Measurements from ENCODE around the gene SESTD1.
A peak's percentile ranks its signal among the peaks of the same experiment; 100 is the strongest.

SESTD1 gene, protein sequence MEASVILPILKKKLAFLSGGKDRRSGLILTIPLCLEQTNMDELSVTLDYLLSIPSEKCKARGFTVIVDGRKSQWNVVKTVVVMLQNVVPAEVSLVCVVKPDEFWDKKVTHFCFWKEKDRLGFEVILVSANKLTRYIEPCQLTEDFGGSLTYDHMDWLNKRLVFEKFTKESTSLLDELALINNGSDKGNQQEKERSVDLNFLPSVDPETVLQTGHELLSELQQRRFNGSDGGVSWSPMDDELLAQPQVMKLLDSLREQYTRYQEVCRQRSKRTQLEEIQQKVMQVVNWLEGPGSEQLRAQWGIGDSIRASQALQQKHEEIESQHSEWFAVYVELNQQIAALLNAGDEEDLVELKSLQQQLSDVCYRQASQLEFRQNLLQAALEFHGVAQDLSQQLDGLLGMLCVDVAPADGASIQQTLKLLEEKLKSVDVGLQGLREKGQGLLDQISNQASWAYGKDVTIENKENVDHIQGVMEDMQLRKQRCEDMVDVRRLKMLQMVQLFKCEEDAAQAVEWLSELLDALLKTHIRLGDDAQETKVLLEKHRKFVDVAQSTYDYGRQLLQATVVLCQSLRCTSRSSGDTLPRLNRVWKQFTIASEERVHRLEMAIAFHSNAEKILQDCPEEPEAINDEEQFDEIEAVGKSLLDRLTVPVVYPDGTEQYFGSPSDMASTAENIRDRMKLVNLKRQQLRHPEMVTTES

DNA sequence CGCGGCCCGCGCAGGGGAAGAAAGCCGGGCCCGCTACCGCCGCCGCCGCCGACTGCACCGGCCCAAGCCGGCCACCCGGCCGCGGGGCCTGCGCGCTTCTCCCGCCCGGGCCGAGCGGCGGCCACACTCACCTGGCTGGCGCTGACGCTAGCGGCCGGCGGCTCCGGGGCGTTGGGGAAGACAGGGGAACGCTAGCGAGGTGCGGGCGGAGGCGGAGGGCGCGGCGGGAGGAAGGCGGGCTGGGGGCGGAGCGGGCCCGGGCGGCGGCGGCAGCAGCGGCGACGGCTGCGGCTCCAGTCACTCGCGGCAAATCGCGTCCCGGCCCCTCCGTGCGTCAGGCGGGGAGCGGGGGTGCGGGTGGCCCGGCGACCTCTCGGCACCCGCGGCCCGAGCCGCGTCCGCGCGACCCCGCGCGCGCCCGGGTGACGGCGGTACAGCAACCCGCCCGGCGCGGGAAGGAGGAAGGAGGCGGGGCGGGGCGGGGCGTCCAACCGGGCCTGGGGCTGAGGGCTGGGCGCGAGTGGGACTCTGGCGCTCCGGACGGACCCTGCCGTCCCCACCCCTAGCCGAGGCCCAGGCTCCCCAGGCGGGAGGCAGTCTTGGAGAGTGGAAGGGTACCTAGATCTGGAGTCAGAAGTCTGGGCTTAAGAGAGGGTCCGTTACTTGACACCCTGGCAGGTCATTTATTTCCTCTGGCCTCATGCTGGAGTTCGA is at the start of gene SESTD1:
SESTD1 (minus strand) TSS at position 465 of the 714 bp plus-strand sequence. CDS start 72,991 bp downstream, outside the sequence.
- peak; percentile 82 for DNase-seq

- DNase-seq = no peak
These were observed 48.4 kb upstream of the SESTD1 start for GRCh38 chr2:179313057-179313456.

- no peak for DNase-seq
These were observed 46.5 kb upstream of the SESTD1 start for GRCh38 chr2:179311101-179311500.

DNA sequence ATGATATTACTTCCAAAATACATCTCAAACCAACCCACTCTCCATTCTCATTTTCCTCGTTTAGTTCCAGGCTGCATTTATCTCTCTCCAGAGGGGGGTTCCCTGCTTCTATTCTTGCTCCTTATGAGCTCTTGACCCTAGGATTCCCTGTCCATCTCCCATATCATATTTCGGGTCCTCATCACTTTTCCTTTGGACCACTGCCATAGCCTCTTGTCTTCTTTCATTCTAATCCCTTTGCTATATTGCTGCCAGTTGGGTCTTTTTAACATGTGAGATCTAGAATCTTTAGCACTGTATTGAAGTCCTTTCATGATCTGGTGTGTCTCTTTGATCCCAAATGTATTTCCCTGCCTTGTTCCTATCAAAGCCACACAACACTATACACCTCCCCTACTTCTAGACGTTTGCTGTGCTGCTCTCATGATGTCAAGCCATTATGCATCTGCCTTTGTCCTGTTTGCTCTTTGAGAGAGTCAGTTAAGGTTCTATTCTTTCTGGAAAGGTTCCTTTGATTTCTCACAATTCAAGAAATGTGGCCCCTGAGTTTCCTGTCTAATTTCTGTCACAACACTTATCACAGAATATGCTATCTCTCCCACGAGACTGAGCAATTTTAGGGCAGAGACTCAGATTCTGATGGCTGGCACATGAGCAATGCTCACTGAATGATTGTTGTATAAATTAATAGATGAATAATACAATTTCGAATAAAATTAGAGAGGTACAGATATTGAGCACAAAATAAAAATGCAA is 43.2 kb upstream of the SESTD1 start:
- DNase-seq = no peak

GRCh38 chr2:179305125-179305524 is 40.5 kb upstream of the SESTD1 start:
- DNase-seq = no peak

DNA sequence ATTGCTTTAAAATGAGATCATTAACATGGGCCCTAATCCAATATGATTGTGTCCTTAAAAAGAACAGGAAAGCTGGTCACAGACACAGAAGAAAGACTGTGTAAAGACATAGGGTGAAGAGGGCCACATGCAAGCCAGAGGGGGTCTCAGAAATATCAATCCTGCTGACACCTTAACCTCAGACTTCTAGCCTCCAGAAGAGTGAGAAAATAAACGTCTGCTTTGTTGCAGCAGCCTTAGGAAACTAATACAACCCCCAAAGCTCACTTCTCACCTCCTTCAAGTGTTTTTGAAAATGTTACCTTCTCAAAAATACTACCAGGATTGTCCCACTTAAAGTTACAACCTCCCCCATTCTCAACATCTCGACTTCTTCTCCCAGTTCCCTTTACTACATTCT is 39.8 kb upstream of the SESTD1 start:
- no peak for DNase-seq

GRCh38 chr2:179302764-179303571 is 38.3 kb upstream of the SESTD1 start:
- no peak for DNase-seq

GRCh38 chr2:179302149-179302548 is 37.5 kb upstream of the SESTD1 start:
- DNase-seq = no peak

- no peak for DNase-seq
These were observed 34.0 kb upstream of the SESTD1 start for GRCh38 chr2:179298666-179299065.

GRCh38 chr2:179297927-179298326 is 33.3 kb upstream of the SESTD1 start:
- no peak for DNase-seq

GRCh38 chr2:179290329-179290728 is 25.7 kb upstream of the SESTD1 start:
- no peak for DNase-seq

DNA sequence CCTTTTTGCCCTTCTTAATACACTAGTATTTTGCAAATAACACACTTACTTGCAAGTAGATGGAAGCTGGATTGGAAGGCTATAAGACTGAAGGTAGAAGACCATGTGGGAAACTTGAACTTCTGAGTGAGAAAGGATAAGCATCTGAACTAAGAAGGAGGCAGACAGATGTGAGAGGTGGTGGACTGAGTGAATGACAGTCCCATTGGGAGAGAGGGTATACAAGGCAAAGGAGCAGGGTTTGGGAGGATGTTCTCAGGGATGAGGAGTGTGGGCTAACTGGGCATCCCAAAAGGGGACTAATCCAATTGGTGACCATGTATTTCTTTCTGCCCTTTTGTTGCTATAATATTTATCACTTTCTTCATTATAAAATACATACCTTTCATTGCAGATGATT is 20.4 kb upstream of the SESTD1 start:
- DNase-seq = no peak

- no peak for DNase-seq
These were observed 13.0 kb upstream of the SESTD1 start for GRCh38 chr2:179277429-179278196.

- no peak for DNase-seq
These were observed 10.8 kb upstream of the SESTD1 start for GRCh38 chr2:179275253-179276012.

DNA sequence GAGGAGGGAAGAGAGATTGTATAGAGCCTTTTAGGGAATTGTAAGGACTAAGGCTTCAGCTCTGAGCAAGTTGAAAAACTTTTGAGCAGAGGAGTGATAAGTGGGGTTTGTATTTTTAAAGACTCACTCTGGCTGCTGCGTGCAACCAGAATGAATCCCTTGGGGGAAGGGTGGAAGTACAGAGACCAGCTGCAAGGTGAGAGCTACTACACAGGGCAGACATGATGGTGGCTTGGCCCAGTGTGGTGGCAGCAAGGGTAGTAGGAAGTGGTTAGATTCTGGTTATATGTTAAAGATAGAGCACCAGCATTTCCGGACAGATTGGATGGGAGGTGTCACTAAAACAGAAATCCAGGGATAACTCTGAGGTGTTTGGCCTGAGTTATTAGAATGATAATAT is 10.1 kb upstream of the SESTD1 start:
- DNase-seq = no peak

- DNase-seq = no peak
These were observed 8.9 kb upstream of the SESTD1 start for GRCh38 chr2:179273461-179273962.

DNA sequence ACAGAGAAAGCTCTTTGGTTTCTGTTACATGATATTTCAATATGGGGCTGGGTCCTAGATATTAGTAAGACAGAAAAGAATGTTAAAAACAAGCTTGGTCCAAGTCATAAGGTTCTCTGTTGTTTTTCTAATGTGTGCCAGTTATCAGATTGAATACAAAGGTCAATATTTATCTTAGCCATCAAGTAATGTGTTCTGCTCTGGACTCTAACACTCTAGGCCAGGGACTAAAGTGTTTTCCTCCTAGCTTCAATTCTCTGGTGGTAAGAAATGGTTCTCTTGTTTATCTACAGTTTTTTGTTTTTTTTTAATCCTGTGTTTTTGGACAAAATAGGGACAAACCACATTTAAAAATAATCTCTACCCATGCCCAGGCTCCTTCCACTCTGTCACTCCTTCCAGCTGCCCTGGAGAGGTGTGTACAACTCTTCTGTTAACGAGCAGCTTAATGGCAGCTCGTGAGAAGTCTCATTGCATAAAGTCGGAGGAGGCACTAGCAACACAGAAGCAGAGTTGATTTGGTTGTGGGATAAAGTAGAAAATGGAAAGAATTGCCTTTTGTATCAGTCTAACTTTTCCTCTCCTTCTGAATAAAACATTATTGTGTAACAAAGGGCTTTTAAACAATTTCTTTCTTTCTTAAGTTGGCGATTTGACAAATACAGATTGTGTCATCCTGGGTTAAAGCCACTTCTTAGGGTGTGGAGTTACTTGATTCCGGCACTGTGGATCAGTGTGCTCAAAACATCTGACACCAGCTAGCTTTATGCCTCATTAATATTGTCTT is 8.0 kb upstream of the SESTD1 start:
- no peak for DNase-seq

GRCh38 chr2:179270689-179271088 is 6.1 kb upstream of the SESTD1 start:
- no peak for DNase-seq

DNA sequence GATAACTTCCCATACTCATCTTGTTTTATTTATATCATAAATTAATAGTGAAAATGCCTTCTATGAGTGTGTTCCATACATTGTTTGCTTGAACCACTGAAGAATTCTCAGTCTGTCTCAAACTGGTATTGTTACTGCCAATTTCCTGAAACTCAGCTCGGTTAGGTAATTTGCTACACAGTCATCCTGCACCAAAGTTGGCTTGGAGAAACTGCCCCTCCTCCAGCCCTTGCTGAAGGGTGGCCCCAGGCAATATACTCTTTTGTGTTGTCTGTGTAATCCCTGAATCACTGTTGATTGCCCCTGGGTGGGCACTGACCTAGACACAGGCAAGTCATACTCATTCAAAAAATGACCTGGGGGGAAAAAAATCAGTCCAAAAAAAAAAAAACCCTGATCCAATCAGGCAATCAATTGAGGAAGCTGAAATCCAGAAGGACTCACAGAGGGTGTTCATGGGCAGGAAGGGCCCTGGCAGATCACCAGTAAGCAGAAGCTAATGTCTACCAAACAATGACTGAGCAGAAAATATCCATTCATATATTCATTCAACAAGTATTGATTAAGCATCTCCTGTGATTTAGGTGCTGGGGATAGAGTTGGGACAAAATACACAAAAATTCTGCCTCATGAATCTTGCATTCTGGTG is 3.8 kb upstream of the SESTD1 start:
- DNase-seq = no peak

Measured in activated CD8-positive, alpha-beta memory T cell treated with anti-CD3 and anti-CD28 coated beads for 24 hours (primary cell).